Measurements from ENCODE around the gene LRCH1.

- TF ChIP-seq CTCF (IDR thresholded peaks at IDR 0.05) (no peak), ZNF281 (CRISPR knock-in tag; IDR thresholded peaks at IDR 0.05) (no peak)
Measured at GRCh38 chr13:46613409-46614049, 60.6 kb downstream of the LRCH1 start.
